Skin epidermis (tissue), 12 donors: ENCODE measurements around the gene SRP9.
"Not testable (repeated sequence)": the region's sequence is repeated elsewhere in the genome, so short reads cannot be mapped to it uniquely, and the experiment has no call there.

ENCODE experiments used
- H3K27ac ChIP-seq, 21 experiments: fragments of 200-600 bp; sonication (generic) in 11 of 21; one replicate each; pipeline ENCODE4 v1.5.0; 2020; ENCODE audit warnings: mild to moderate bottlenecking in 3 of 21, inconsistent platforms in 2 of 21, moderate library complexity in 2 of 21
- H3K4me3 ChIP-seq, 7 experiments: fragments of 200-600 bp; sonication (generic) in 2 of 7; one replicate each; pipeline ENCODE4 v1.5.0; 2020; ENCODE audit warnings: inconsistent platforms in 2 of 7, mild to moderate bottlenecking in 2 of 7, moderate library complexity in 1 of 7

SRP9 gene

DNA sequence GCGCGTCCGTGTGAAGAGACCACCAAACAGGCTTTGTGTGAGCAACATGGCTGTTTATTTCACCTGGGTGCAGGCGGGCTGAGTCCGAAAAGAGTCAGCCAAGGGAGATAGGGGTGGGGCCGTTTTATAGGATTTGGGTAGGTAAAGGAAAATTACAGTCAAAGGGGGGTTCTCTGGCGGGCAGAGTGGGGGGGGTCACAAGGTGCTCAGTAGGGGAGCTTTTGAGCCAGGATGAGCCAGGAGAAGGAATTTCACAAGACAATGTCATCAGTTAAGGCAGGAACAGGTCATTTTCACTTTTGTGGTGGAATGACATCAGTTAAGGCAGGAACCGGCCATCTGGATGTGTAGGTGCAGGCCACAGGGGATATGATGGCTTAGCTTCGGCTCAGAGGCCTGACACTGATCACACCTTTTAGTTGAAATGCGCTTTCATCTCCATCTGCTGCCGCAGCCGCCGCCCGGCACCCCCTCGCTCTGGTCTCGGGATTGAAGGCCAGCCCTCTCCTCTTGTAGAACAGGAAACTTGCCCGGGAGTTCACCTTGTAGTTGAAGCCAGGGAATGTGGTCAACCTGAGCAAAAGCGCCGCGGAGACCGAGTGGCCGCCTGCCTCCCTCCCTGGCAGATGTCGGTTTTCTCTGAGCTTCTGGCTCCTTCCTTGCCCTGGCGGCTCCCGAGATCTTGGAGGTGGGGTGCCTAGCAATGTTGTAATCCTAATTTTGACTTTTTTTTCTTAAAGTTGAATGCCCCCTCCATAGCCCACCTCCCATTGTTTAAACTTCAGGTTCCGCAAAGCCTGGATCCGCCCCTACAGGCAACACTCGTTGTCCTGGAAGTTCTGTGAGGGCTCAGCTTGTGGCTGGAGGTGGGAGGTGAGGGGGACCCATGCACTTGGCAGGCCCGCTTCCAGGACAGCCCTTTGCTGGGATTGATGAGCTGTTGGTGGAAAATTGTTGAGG is 33.2 kb downstream of the SRP9 start:
- Histone ChIP-seq H3K4me3 (peak overlapping the region; percentile 41 to 81 (median 60)), H3K27ac (peak overlapping the region in 18 of 21 experiments; percentile 3 to 83 (median 74))

DNA sequence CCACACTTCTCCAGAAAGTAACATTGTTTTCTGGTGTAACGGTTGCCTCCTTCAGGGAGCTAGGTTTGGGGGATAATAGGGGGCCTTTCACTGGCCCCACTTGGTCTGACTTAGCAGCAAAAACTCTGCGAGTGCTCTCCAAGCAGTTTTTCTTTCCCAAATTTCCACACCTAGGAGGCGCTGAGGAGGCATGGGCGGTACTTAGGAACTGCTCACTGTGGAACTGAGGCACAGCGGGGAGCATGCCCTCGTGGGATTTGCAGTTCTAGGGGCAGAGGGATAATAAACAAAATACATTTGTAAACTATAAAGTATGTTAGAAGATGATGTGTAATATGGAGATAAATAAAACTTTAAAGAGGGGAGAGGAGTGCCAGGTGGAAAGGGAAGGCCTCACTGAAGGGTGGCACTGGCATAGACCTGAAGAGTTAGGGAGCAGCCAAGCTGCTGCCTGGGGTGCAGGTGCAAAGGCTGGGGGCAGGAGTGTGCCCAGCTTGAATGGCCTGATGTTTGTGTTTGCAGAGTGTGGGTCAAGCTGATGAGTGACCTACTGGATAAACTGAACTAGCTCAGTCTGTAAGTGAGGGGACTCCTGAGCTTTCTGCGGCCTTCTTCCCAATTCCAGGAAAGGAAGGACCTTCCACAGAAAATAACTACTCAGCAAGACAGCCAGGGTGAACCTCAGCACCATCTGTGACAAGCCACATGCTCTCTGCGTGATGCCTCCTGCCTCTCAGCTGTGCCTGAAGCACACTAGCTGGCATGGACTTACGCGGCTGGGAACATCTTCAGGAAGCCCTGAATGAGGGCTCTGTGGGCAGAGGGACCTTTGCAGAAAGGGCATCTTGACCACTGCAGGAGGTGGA is 34.2 kb downstream of the SRP9 start:
- Histone ChIP-seq H3K27ac (peak overlapping the region in 14 of 21 experiments; percentile 3 to 86 (median 78)), H3K4me3 (peak overlapping the region in 4 of 7 experiments; percentile 41 to 81 (median 65))

DNA sequence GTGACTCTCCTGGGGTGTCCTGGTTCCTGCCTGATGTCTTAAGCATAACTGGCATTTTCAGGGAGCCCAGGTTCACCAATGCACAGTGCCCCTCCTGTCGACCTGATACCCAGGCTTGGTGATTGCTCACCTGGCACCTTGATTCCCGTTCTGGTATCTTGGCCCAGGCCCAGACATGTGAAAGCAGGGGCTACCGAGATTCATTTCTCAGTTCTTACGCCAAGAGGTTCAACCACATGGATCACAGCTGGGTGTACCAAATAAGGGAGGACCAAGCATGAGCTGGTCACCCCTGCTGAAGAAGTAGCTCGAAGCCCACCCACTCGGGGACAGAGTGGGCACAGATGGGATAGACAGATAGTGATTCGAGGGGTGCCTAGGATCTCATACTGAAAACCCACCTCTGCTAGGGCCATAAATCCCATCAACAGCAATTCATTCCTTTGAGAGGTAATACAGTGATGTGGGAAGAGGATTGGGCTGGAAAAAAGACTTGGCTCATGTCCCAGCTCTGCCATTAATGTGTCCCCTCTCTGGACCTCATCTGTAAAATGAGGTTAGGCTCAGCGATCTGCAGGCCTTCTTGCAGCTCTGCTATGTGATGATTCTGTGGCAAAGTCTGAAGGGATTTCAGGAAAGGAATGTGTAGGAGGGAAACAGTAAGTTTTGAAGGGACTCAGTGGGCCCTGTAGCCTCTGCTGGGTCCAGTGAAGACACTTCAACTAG is 35.0 kb downstream of the SRP9 start:
- peak overlapping the region in 19 of 21 experiments; percentile 12 to 86 (median 80) for H3K27ac ChIP-seq

DNA sequence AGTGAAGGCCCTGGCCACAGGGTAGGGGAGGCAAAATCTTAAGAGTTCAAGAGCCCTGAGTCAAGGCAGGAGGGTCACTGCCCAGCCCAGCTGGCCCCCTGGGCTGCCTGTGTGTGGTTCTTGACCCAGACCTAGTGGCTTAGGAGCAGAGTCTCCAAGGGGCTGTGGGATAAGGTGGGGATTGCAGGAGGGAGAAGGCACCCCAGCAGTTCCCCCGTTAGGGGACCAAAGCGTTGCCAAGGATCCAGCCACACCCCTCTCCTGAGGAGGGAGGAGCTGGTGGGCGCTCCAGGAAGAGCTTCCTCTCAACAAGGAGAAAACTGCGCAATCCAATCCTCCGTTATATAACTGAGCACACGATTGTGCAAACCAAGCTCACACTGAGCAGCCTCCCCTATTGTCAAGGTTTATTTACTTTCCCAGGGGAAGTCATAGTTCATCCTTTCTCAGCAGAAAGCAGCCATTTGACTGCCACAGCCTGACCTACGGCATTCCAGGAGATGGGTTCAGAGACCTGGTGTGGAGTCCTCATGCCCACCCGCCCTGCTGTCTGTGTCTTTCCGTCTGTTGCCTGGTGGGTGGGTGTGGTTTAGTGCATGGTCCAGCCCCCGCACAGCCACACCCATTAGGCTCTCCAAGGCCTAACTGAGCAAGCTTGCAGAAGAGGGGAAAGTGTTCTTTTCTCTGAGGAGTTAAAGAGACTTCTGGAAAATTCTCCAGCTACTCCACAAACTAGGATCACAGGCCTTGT is 35.8 kb downstream of the SRP9 start:
- peak overlapping the region in 19 of 21 experiments; percentile 12 to 86 (median 80) for H3K27ac ChIP-seq
- peak overlapping the region in 1 of 7 experiments; percentile 21 for H3K4me3 ChIP-seq

More for the DNA sequence above, 35.0 kb downstream of the SRP9 start:
- peak overlapping the region in 1 of 7 experiments; percentile 21 for H3K4me3 ChIP-seq

DNA sequence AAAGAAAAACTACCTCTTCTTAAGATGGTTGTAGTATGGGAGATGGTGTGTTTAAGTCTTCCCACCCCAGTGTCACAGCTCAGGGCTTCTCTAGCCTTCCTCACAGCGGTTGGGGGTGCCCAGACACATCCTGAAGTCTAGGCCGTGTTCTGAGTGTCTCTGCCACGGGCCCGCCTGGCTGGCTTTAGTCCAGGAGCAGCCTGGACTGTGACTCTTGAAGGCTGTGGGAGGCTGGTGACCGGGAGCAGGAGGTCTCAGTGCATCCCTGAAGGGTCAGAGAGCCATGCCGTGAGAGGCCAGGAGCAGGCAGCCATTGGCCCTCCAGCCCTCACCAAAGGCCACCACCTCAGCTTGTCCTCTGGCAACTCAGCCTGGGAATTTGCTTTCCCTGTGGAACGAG is 36.8 kb downstream of the SRP9 start:
- peak overlapping the region in 18 of 21 experiments; percentile 21 to 86 (median 80) for H3K27ac ChIP-seq
- no peak overlapping the region for H3K4me3 ChIP-seq

DNA sequence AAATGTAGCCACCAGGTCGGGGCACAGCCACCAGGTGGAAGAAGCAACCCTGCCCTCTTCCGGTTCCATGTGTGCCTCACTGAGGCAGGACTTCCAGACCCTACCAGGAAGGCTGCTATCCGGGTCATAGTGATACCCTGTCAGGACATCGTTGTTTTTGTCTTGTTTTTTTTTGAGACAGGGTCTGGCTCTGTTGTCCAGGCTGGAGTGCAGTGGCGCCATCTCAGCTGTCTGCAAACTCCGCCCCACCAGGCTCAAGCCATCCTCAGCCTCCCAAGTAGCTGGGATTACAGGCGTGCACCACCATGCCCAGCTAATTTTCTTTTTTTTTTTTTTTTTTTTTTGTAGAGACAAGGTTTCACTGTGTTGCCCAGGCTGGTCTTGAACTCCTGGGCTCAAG is 37.5 kb downstream of the SRP9 start:
- not testable (repeated sequence) for H3K4me3 ChIP-seq
- peak overlapping the region in 8 of 21 experiments; percentile 47 to 85 (median 78) for H3K27ac ChIP-seq

DNA sequence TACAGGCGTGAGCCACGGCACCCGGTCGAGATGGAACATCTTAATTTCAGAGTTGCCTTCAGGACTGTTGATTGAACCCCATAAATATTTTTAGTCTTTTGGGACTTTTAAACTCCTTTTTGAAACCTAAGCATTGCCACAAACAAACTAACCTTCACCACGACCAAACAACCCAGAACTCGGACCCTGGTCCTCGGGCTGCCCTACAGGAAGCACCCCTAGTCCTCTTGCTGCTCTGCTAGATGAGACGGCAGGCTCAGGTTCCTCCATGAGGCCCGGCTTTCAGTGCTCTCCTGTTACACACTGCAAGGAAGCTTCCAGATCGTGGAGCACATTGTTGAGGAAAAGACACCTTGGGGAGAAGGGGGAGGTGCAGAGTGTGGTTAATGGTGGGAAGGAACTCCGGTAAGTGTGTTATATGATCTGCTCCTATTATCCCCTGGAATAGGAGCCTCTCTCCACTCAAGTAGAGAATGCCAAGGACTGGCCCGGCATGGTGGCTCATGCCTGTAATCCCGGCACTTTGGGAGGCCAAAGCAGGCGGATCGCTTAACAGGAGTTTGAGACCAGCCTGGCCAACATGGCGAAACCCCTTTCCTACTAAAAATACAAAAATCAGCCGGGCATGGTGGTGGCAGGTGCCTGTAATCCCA is 38.0 kb downstream of the SRP9 start:
- peak overlapping the region in 6 of 21 experiments; percentile 9 to 87 (median 51) for H3K27ac ChIP-seq
- H3K4me3 ChIP-seq = no peak overlapping the region

DNA sequence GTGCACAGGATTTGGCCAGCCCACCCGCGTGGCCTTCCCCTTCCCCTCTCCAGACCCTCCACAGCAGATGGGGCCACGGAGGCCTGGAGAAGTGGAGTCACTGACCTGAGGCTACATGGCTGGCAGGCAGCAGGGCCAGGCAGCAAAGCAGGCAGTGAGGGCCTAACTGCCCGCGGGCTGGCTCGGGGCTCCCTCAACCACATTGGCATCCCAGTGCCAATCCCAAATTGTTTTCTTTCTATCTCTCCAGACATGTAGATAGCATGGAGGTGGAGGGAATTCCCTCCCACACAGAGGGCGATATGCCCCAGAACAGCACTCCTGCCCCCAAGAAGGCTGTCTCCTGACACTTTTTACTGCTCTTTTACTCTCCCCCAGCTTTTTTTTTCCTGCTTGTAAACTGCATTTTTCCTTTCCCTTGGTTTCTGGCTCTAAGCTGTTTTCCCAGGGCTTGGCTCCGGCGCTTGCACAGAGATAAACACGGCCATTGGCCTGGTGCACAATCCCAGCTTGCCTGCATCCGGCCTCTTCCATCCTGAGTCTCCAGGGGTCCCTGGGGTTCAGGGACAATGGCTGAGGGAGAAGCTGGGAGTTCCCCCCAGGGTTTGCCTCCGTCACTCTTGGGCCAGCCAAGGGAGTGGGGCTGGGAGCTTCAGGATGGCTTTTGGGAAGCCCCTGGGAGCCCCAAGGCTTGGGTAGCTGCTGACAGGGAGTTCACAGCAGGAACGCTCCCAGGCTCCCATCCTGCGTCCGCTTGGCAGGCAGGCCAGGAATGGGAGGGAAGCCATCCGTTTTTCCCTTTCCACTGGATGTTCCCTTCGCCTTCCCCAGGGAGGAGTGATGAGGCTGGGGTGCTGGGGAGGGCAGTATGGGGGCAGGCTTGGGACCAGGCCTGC is 39.3 kb downstream of the SRP9 start:
- no peak overlapping the region for H3K4me3 ChIP-seq

DNA sequence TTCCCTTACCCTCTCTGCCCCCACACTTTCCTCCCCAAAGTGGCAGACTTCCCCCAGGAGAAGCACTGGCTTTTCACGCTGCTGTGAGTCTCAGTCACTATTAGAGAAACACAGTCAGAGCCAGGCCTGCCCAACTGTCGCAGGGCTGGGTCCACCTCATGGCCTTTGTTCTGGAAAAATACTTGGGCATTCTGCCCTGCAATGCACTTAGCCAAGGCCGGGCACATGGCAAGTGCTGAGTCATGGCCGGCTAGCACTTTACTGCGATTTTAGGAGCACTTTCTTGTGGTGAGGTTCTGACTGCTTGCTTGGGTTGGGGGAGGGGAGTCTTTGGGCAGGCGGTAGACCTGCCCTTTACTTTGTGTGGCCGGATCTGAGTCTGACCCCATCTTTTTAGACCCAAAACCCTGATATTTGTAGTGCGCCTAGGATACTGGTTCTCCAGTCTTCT is 40.0 kb downstream of the SRP9 start:
- Histone ChIP-seq H3K4me3 (no peak overlapping the region), H3K27ac (peak overlapping the region in 20 of 21 experiments; percentile 37 to 87 (median 76))

More for the DNA sequence above, 39.3 kb downstream of the SRP9 start:
- H3K27ac ChIP-seq = peak overlapping the region; percentile 31 to 87 (median 74)

DNA sequence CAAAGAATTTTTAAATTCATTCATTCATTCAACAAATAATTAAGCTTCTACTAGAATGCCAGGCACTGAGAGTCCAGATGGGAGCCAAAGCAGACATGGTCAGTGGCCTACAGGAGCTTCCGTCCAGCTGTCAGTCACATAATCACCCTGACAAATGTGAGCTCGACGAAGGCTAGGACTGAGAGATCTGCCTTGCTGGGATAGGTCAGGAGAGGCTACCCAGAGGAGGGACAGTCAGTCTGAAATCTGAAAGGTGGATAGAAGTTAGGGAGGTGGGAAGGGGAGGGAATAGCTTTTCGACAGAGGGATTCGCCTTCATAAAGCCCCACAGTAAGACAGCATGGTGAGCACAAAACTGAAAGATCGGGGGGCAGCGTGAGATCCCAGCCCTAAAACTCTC is 40.6 kb downstream of the SRP9 start:
- Histone ChIP-seq H3K4me3 (no peak overlapping the region), H3K27ac (peak overlapping the region in 15 of 21 experiments; percentile 37 to 87 (median 79))

DNA sequence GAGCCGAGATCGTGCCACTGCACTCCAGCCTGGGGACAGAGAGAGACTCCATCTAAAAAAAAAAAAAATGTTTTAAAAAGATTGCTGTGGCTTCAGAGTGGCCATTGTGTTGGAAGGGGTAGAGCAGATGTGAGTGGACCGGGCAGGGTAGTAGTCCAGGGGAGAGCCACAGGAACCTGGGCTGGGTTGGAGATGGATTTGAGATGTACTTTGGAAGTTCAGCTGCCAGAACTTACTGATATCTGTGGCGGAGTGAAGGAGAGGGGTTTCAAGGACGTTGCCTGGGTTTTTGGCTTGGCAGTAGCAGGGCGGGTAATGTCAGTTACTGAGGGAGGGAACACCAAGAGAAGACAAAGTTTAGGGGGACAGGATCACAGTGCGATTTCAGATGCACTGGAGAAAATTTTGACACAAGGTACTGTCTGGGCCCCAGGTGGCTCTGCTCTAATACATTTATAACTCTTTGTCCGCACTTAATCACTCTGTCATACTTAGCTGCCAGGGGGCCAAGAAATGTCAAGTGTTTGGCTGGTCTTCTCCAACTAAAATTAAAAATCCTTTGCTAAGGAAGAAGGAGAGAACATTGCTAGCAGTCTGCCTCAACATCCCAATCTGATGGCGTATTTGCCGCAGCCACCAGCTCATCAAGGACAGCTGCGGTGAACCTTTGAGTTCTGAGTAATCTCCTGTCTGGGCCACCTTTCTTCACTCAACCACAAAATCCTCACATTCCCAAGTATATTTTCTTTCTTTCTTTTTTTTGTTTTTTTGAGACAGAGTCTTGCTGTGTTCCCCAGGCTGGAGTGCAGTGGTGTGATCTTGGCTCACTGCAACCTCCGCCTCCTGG is 41.9 kb downstream of the SRP9 start:
- no peak overlapping the region for H3K4me3 ChIP-seq
- peak overlapping the region in 1 of 21 experiments; percentile 5 for H3K27ac ChIP-seq

DNA sequence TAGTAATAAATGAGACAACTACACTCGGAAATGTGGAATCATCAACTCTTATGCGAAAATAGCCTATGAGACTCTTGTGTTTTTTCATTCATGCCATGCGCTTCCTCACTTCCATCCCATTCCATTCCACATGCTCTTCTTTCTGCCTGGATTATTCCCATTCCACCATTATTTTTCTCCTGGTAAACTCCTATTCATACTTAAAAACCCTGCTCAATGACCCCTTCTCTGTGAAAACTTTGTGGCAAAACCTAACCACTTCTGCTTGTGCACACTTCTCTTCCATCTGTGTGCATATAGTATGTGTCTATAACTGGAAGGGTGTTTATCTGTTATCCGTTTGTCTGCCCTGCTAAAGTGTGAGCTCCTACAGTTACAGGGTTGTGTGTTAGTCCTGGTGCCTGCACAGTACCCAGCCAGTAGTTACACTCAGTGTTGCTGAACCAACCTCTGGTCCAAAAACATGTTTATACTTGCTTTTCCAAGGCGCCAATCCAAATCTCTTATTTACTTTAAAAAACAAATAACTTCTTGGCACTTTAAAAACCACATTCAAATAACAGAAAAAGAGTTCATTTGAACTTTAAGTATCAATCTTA is 43.0 kb downstream of the SRP9 start:
- peak overlapping the region in 1 of 21 experiments; percentile 5 for H3K27ac ChIP-seq
- no peak overlapping the region for H3K4me3 ChIP-seq

DNA sequence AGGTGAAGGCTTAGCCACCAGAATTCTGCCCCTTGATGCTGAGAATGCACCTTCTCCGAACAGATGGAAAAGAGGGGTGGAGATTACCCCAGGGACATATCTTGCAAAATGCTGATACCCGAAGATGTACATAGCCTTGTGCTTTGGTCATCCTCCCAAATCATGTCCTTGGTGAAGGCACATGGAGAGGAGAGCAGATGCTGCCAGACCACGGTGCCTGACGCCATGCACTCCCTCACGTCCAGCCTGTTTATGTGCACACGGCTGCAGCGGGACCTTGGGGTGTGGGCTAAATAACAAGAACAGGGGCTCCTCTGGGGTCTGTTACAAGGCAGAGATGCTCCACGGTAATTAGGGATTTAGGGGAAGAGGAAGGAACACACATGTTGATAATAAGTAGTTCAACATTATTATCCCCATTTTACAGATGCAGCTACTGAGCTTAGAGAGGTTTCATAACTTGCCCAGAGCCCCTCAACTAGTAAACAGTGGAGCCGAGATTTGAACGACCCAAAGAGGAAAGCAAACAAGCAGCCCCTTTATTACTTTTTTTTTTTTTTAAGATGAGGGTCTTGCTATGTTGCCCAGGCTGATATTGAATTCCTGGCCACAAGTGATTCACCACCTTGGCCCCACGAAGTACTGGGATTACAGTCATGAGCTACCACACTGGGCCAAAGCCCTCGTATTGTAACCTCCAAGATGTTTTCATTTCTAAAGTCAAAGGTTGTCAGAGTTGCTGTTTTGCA is 45.2 kb downstream of the SRP9 start:
- Histone ChIP-seq H3K4me3 (no peak overlapping the region), H3K27ac (peak overlapping the region in 1 of 21 experiments; percentile 32)

DNA sequence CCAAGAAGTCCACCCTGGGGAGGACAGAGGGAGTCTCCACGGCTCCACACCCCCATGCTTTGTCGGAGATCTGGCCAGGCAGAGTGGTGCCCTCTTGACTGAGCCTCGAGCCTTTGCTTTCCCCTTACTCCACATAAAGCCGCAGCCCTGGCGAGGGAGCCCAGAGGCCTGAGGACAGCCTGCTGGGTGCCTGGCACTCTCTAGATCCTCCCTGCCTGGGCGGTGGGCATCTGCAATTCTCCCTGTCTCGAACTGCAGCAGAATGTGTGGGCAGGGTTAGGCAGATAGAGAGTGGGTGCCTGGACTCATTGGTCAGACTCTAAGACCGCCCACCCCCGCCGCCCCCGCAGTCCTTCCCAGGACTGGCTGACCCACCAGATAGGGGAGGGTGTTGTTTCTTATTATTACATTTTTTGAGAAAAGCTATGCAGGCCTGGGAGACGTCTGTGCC is 46.2 kb downstream of the SRP9 start:
- Histone ChIP-seq H3K27ac (peak overlapping the region in 2 of 21 experiments; percentile 27 to 32), H3K4me3 (no peak overlapping the region)

DNA sequence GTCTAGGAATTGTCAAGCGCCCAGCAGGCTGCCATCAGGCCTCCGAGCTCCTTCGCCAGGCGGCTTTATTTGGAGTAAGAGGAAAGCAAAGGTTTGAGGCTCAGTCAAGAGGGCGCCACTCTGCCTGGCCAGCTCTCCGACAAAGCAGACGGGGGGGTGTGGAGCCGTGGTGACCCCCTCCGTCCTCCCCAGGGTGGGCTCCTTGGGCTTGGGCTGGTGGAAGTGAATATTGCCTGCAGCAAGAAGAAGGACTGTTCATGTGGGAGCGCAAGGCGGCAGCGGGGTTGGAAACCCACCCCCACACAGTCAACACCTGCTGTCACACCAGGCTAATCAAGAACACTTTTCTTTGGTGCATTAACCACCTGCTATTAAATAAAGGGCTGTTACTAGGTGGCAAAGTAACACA is 46.9 kb downstream of the SRP9 start:
- Histone ChIP-seq H3K27ac (peak overlapping the region in 1 of 21 experiments; percentile 27), H3K4me3 (no peak overlapping the region)
